Stimulated activated CD4-positive, alpha-beta T cell treated with anti-CD3 and anti-CD28 coated beads, Interleukin-1b, Interleukin-23, amount 100 ng/mL, for 1 hour (primary cell): ENCODE data around the gene SCARB1.
"Not testable (repeated sequence)": the region's sequence is repeated elsewhere in the genome, so short reads cannot be mapped to it uniquely, and the experiment has no call there.

Experiments used
- DNase-seq, 2 donors: peaks; one replicate each; pipeline ENCODE4 v3.0.0-alpha.2; 2020; ENCODE audit warnings: low read depth in 2 of 2

Gene SCARB1

GRCh38 chr12:124863416-124864325 lies at the start of gene SCARB1:
SCARB1 (minus strand) TSS chr12:124863864; CDS start chr12:124863720, 144 bp downstream.
- peak; percentile 46 to 68 for DNase-seq

- DNase-seq: not testable (repeated sequence)
Measured at GRCh38 chr12:124912529-124913287, 49.0 kb upstream of the SCARB1 start.

- not testable (repeated sequence) for DNase-seq
Measured at GRCh38 chr12:124911521-124911920, 47.9 kb upstream of the SCARB1 start.

- DNase-seq: no peak
Measured at GRCh38 chr12:124910561-124911478, 47.2 kb upstream of the SCARB1 start.

GRCh38 chr12:124909831-124910560 lies 46.3 kb upstream of the SCARB1 start:
- DNase-seq: no peak

- peak; percentile 70 to 73 for DNase-seq
Measured at GRCh38 chr12:124906606-124907261, 43.1 kb upstream of the SCARB1 start.

GRCh38 chr12:124904306-124905098 lies 40.8 kb upstream of the SCARB1 start:
- no peak for DNase-seq

- DNase-seq: no peak
Measured at GRCh38 chr12:124902916-124903315, 39.3 kb upstream of the SCARB1 start.

- no peak for DNase-seq
Measured at GRCh38 chr12:124901003-124901402, 37.3 kb upstream of the SCARB1 start.

- not testable (repeated sequence) for DNase-seq
Measured at GRCh38 chr12:124900345-124900795, 36.7 kb upstream of the SCARB1 start.

- no peak for DNase-seq
Measured at GRCh38 chr12:124898923-124899294, 35.2 kb upstream of the SCARB1 start.

GRCh38 chr12:124898200-124898922 lies 34.7 kb upstream of the SCARB1 start:
- no peak for DNase-seq

- no peak for DNase-seq
Measured at GRCh38 chr12:124896461-124896860, 32.8 kb upstream of the SCARB1 start.

- no peak for DNase-seq
Measured at GRCh38 chr12:124893792-124894516, 30.3 kb upstream of the SCARB1 start.

- no peak for DNase-seq
Measured at GRCh38 chr12:124888260-124888659, 24.6 kb upstream of the SCARB1 start.

- DNase-seq: not testable (repeated sequence)
Measured at GRCh38 chr12:124887766-124888165, 24.1 kb upstream of the SCARB1 start.

GRCh38 chr12:124884587-124885438 lies 21.1 kb upstream of the SCARB1 start:
- DNase-seq: no peak
